ENCODE results near the gene NCBP1.
A peak's percentile ranks its signal among the peaks of the same experiment; 100 is the strongest.
"Not testable (repeated sequence)": the region's sequence is repeated elsewhere in the genome, so short reads cannot be mapped to it uniquely, and the experiment has no call there.

Gene NCBP1, protein sequence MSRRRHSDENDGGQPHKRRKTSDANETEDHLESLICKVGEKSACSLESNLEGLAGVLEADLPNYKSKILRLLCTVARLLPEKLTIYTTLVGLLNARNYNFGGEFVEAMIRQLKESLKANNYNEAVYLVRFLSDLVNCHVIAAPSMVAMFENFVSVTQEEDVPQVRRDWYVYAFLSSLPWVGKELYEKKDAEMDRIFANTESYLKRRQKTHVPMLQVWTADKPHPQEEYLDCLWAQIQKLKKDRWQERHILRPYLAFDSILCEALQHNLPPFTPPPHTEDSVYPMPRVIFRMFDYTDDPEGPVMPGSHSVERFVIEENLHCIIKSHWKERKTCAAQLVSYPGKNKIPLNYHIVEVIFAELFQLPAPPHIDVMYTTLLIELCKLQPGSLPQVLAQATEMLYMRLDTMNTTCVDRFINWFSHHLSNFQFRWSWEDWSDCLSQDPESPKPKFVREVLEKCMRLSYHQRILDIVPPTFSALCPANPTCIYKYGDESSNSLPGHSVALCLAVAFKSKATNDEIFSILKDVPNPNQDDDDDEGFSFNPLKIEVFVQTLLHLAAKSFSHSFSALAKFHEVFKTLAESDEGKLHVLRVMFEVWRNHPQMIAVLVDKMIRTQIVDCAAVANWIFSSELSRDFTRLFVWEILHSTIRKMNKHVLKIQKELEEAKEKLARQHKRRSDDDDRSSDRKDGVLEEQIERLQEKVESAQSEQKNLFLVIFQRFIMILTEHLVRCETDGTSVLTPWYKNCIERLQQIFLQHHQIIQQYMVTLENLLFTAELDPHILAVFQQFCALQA

DNA sequence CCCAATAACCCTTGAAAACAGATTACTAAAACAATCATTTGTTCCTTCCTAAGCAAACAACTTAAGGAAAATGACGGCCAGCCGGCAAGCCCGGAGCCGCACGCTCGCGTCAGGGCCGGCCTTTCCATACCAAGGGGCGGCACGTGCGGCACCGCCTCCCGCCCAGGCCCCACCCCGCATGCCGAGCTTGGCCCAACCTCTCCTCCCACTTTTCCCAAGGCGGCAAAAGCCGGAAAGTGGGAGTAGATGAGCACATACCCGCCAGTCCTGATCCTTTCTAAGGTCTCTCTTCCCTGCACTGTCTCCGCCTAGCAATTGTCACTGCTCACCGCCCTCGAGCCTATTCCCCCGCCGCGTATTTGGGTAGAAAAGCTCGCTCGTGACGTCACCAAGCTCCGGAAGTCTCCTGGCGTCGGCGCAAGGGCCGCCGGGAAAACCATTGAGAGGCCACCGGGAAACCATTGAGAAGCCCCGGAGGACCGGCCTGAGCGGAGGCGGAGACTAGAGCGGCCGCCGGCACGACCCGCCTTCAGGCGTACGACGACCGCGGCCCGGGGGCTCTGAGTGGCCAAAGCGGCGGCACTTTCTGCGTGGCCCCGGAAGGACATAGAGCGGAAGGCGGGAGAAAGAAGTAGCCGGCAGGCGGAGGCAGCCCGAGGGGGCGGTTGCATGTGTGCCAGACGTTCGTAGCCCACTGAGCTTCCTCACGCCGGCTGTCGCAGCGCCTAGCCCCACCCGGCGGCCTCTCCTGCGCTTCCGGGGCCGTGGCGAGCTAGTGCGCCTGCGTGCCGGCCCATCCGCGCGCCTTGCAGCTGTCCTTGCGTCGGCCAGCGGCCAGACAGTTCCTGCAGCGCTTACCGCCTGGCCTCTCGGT is at the start of gene NCBP1, which contains the start of gene TSTD2:
Gene NCBP1, plus strand, starts transcription at position 837 of the 874 bp plus-strand sequence. CDS start 61 bp downstream, outside the sequence.
Gene TSTD2, minus strand, starts transcription at position 384 of the 874 bp plus-strand sequence. CDS start 5,806 bp downstream, outside the sequence.
- peak; percentile 97 for DNase-seq

DNA sequence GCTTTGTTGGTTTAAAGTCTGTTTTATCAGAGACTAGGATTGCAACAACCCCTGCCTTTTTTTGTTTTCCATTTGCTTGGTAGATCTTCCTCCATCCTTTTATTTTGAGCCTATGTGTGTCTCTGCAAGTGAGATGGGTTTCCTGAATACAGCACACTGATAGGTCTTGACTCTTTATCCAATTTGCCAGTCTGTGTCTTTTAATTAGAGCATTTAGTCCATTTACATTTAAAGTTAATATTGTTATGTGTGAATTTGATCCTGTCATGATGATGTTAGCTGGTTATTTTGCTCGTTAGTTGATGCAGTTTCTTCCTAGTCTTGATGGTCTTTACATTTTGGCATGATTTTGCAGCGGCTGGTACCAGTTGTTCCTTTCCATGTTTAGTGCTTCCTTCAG is 48.8 kb upstream of the NCBP1 start:
- DNase-seq, result not testable (repeated sequence)

DNA sequence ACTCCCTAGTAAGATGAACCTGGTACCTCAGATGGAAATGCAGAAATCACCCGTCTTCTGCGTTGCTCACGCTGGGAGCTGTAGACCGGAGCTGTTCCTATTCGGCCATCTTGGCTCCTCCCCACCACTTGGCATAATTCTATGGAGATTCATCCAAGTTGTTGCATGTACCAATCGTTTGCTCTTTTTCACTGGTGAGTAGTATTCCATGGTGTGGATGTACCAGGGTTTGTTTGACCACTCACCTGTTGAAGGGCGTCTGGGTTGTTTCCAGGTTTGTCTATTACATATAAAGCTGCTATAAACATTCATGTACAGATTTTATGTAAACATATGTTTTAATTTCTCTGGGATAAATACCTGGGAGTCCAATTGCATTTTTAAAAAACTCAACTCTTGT is 46.7 kb upstream of the NCBP1 start:
- DNase-seq, result not testable (repeated sequence)

DNA sequence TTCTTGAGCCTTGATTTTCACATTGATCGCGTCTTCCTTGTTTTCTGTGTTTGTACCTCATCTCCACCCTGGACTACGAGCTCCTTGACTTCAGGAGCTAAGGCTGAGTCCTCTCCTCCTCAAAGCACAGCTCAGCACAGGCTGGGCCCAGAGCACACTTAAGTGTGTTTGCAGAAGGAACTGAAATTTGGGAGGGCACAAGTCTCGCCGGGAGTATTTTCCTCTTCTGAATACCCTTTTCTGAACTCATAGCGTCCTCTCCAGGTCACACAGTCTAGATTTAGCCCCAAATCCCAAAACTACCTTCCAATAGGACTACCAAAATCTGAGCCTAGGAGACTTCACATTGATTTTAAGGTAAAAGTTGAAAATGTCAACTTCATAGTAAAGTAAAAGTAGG is 42.1 kb upstream of the NCBP1 start:
- DNase-seq, result no peak

DNA sequence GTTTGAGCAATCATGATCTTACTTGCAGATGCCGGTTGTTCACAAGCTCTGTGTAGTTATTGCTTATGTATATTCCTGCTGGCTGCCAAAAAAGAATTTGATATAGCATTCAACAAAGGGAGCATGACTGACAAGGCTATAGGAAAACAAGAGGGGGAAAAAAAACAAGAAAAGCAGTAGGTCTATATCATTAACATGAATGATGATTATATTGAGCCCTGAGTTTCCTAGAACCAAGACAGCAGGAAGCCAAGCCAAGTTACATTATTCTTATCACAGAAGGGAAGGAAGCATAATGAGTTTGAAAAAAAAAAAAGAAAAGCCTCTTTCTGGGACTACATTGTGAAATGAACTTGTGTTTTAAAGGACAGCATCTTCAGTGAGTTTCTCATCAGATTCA is 41.5 kb upstream of the NCBP1 start:
- no peak for DNase-seq

DNA sequence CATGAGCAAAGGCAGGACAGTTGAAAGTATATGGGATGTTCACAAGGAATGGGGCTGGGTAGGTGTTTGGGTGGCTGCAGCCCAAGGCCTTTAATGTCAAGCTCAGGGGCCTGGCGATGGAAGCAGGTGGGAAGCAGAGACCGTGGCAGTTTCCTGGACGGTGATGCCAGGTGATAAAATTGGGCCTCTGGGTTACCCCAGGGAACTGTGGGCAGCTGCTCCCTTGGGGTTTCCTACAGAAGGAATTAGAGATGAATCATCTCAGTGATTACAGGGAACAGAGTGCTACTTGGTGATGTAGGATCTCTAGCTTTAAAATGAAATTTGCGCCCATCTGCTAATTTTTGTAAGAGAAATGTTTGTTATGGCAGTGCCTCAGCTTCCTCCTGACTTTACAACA is 39.7 kb upstream of the NCBP1 start:
- no peak for DNase-seq

DNA sequence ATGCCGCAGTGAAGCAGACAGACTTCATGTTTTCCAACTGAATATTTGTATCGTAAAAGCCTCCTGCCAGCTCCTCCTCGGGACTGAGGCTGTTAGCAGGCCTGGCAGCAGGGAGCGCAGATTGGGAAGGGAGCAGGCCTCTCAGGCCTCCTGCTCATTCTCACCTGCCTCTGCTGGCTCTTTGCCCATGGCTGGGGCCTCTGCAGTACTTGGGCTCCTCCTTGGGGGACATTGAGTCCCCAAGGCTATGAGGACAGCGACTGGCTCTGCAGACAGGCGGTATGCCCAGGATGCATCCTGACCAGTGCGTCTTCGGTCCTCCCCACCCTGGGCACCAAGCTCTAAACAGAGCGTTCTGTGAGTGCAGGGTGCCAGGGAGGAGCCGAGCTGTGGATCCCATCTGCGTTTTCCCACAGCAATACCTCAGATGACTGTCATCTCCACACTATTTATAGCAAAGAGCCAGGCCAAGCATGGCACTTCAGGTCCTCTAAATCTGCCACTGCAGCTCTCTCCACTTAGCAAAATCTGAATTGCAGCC is 39.2 kb upstream of the NCBP1 start:
- no peak for DNase-seq

DNA sequence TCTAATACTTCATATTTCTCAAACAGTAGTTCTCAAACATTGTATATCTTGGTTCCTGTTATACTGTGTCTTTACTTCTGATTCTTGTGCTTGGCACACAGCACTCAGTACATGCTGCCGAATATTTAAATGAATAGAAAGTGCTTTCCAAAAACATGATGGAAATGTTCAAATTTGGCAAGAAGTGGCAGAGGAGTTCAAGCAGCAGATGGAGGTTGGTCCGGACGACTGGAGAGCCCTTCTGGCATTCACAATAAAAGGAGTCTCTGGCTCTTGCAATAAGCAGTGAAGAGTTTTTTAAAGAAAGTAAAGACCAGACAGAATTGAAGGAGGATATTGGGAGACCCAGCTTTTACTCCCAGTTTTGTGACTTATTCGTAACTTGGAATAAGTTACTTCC is 36.7 kb upstream of the NCBP1 start:
- no peak for DNase-seq

DNA sequence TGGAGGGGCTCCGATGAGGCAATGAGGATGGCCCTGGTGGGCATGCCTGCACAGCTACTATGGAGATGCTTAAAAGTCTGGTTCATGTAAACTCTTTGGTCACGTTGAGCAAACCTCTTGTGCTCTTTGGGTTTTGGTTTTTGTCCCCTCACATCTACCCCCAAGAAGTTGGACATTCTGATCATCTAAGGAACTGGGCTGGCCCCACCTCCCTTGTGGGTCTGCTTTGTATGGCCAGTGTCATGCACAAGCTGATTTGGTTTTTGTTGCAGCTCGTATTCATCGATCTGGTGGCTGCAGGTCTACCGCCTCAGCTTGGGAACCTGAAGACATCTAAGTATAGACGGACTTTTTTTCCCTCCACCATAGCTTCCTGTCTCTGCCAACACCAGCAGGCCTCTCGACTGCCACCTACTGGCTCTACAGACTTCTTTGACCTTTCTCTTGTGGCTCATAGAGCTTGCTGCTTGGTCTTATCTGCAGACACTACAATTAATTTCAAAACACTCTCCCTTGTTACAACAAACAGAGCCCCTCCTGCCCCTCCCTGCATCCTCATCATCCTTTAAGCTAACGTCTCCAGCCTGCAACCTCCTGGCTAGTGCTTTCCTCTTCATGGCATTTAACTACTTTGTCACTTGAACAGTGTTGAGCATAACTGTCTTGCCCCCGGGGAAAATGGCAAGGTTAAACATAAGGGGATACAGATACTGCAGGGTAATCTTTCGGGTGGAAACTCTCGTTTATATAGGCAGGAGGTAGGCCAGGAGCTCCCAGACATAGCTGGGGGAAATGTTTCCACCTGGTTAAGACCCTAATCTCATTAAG is 34.9 kb upstream of the NCBP1 start:
- DNase-seq, result peak; percentile 77

DNA sequence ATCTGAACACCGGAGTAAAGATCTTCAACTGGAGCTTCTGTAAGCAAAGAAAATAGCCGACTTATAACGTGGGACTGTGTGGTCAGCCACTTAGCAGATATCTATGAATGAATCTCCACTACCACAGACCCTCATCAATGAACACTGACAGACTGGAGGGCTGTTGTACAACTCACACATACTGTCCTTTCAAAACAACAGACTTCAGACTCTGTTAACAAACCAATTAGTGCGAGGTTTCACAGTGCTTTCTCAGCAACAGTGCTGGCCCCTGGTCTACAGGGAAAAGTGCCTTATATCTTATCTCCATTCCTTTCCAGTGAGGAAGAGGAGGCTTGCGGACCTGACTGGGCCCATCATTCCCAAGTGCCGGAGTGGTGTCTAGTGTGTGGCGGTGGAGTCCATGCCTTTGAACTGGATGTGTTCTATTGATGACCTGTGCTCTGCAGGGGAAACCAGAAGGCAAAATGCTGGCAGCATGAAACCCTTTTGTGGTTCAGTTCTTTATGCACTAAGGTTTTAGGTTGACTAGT is 34.2 kb upstream of the NCBP1 start:
- DNase-seq, result no peak

DNA sequence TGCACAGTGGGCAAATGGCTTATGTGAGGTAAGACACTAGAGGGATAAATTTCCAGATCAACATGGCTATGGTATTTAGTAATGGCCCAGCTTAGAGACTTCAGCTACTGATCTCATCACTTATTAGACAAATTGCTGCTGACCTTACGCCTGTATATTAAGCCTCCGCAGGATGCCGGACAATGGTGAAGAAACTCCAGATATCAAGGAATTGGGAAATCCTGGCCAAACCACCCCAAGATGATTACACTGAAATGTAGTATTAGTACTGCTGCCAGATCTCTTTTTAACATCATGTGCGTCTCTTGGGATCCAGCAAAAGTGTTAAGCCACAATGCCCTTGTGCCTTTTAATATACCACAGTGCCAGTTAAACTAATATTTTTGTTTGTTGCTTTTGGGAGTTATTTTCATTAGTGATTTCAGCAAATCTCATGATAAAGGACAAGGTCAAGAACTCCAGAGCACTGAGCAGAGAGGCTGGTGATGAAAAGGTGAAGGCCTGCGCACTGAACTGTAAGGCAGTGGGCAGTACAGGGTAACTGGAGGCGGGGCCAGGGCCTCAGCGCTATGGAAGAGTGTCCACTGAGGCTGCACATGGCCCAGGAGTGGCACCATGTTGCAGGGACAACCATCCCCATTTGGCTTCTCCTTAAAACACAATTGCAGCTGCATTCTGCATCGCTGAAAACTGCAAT is 32.9 kb upstream of the NCBP1 start:
- no peak for DNase-seq

DNA sequence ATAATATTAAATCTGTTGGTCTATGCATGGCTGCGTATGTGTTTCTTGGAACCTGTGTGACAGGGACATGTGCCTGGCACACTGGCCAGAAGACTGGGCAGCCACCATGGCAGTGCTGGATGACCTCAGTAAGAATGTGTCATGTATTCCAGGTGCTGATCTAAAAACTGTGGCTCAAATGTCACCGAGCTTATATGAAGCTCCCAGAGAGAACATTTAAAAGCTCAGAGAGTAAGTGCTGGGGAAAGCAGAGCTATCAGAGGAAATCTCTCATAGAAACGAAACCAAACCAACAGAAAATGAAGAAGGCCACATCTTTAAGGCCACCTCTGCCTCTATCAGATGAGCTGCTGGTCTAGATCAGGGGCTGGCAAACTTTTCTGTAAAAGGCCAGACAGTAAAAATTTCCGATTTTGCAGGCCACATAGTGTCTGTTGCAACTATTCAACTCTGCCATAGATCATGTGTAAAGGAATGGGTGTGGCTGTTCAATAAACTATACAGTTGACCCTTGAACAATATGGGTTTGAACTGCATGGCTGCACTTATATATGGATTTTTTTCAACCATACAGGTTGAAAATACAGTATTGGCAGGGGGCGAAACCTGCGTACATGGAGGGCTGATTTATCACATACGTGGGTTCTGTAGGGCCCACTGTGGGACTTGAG is 32.3 kb upstream of the NCBP1 start:
- DNase-seq, result no peak

DNA sequence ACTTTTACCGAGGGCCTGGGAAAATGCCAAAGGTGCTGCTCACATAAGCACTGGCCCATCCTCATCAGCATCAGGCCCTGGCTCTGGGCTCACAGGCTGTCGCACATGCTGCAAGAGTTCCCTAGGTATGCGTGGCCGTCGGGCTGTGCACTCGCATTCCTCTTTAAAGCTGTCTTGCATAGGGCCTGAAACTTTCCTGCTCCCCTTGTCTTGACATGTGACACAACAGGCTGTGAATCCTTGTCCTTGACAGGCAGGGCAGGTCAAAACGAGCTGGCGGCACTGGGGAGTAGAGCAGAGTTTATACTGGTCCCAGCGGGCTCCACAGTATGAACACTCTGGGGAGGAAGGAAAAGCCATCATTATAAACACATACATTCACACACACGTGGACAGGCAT is 31.2 kb upstream of the NCBP1 start:
- no peak for DNase-seq

DNA sequence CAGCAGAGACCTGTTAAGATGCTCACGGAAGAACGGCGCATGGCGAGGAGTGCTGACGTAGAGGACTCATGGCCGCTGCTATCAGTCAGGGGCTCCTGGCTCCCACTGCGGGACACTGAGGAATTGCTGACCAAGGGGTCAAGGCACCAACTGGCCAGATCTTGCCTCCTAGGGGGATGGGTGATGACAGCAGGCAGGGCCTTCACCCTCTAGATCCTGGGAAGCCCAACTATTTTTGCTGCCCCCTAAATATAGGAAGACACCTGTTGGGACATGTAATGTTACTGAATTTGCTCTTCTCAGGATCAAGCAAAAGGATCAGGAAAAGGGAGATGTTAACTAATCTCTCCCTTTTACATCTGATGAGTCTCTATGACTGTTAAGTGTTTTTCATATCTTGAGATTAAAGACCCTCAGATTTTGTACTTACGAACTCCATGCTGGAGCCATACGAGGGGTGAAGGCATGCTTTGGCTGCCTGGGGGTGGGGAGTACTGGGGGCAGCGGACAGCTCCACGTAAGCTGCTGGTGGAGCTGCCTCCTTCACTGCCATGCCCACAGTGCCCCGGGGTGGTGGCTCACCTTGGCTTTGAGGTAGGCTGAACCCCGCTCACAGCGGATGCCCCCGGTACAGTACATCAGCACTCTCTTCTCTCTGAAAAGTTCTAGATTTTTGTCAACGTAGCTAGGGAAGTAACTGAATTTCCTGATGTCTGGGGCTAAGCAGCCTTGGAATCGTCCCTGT is 28.5 kb upstream of the NCBP1 start:
- DNase-seq, result no peak

DNA sequence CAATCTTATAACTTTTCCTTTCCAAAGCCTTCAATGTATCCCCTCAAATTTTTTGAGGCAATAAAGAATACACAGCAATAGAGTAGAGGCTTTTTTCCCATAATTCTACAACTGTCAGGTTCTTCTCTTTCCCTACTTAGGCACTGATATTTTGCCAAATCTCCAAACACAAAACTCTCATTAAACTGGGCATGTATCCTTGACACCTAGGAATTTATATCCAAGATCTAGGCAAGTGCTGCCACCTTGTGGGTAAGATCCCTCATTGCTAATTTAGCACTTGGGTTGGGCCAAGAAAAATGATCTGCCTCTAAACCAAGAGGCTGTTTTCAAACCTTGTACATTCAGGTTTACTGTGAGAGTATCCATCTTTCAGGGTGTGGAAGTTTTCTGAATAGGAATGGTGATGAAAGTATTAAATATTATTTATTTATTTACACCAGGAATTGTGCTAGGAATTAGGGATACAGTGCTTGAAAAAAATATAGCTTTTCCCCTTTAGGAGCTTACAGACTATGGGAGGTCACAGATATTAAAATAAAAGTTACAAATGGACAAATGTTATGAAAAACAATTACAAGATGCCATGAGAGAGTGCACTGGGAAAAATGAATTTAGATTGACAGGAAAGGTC is 18.1 kb upstream of the NCBP1 start:
- peak; percentile 64 for DNase-seq

DNA sequence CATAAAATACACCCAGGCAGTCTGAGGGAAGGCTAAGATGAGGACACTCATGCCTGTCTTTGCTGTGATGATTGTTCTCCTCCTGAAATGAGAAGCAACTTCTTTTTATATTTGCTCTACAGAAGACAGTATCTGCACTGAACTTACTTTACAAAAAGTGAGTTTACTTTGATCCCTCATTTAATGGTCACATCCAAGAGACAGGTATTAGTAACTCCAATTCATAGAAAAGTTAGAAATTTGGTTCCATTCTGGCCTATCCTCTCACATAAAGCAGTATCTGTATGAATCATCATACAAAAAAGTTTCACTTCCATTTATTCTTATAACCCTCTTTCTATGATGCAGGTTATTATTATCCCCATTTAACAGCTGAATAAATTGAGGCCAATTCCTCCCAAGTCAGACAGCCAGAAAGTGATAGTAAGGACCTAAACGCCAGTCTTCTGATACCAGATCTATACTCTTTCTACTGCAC is 15.6 kb upstream of the NCBP1 start:
- no peak for DNase-seq

DNA sequence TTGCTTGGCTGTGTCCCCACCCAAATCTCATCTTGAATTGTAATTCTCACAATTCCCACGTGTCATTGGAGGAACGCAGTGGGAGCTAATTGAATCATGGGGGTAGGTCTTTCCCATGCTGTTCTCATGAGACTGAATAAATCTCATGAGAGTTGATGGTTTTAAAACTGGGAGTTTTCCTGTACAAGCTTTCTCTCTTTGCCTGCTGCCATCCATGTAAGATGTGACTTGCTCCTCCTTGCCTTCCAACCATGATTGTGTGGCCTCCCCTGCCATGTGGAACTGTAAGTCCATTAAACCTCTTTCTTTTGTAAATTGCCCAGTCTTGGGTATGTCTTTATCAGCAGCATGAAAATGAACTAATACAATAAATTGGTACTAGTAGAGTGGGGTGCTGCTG is 13.6 kb upstream of the NCBP1 start:
- not testable (repeated sequence) for DNase-seq

DNA sequence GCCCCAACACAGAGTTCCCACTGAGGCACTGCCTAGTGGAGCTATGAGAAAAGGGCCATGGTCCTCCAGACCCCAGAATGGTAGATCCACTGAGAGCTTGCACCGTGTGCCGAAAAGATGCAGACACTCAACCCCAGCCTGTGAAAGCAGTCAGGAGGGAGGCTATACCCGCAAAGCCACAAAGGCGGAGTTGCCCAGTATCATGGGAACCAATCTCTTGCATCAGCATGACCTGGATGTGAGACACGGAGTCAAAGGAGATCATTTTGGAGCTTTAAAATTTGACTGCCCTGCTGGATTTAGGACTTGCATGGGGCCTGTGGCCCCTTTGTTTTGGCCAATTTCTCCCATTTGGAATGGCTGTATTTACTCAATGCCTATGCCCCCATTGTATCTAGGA is 11.1 kb upstream of the NCBP1 start:
- DNase-seq, result not testable (repeated sequence)

DNA sequence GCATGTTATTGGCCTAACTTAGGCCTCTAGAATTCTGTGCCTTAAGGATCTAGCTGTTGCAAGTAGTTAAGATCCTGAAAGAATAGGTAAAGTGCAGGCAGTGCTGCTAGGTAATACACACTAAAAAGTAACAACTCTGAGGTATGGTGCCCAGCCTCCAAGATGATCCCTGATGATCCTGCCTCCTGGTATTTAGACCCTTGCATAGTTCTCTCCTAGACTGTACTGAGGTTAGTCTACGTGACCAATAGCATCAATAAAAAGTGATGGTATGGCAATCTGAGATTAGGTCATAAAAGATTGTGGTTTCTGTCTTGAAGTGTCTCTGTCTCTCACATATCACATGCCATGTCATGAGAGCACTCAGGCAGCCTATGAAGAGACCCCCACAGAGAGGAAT is 9.7 kb upstream of the NCBP1 start:
- DNase-seq, result no peak

Measured in CD4-positive, alpha-beta T cell treated with Interleukin-6 for 4 hours (primary cell).